ENCODE results near the gene MORN3.

DNA sequence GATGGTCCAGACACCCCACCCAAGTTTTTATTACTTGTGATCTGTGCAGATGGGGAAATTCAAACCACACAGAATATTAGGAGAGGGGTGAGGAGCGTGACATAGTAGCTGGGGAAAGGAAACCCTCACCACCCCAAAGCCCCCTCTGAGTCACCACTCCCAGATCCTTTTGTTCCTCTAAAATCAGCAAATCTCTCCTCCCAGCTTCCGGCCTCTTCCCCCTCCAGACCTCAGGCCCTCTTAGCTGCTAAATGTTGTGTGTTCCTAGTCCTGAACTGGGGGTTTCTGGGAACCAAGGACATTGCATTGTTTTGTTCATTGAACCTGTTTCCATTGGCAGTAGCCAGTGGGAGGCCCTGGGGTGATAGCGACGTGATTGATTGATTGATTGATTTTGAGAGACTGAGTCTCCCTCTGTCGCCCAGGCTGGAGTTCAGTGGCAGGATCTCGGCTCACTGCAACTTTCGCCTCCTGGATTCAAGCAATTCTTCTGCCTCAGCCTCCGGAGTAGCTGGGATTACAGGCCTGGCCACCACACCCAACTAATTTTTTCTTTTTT lies 49.0 kb downstream of the MORN3 start:
- TF ChIP-seq POLR2A (IDR thresholded peaks at IDR 0.05), result no peak
- TF ChIP-seq, protein P1, sequence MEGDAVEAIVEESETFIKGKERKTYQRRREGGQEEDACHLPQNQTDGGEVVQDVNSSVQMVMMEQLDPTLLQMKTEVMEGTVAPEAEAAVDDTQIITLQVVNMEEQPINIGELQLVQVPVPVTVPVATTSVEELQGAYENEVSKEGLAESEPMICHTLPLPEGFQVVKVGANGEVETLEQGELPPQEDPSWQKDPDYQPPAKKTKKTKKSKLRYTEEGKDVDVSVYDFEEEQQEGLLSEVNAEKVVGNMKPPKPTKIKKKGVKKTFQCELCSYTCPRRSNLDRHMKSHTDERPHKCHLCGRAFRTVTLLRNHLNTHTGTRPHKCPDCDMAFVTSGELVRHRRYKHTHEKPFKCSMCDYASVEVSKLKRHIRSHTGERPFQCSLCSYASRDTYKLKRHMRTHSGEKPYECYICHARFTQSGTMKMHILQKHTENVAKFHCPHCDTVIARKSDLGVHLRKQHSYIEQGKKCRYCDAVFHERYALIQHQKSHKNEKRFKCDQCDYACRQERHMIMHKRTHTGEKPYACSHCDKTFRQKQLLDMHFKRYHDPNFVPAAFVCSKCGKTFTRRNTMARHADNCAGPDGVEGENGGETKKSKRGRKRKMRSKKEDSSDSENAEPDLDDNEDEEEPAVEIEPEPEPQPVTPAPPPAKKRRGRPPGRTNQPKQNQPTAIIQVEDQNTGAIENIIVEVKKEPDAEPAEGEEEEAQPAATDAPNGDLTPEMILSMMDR (IDR thresholded peaks at IDR 0.05), result no peak

Measured in adrenal gland (tissue), 5 donors.